ENCODE results near the gene NEDD4L.

GRCh38 chr18:58208207-58208932 lies 164.3 kb downstream of the NEDD4L start:
- TF ChIP-seq CTCF (conservative IDR thresholded peaks at IDR 0.05) = no peak
- no peak for TF ChIP-seq EZH2 (IDR thresholded peaks at IDR 0.05; ENCODE audit: low read depth)

Data from PC-9 (cell line).